Measurements from ENCODE around the gene DDX25. TPM values are rescaled to one million over a fixed set of nuclear protein-coding genes. Genes with fewer than 3 reads are reported as not detected.

The DDX25 gene
- total RNA-seq, 2 experiments from 2014 or later: not detected

DNA sequence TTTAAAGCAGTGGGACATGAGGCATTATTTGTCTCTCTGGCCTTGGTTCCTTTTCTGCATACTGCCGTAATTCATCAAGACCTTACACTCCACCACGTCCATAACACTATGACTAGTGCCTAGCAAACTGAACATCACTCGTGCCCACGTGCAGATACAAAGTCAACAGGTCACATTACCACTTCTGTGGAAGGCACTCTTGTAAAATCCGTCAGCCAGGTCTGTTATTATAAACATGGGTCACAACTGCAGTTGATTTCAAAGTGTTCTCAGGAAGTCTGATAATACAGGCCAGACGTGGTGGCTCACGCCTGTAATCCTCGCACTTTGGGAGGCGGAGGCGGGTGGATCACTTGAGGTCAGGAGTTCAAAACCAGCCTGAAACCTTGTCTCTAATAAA lies 55.6 kb downstream of the DDX25 start:
- Mint-ChIP-seq H3K9me3 (no peaks in the 10 kb centered on the region), H3K36me3 (ENCODE audit: low read depth) (no peaks in the 10 kb centered on the region), H3K27ac (no peak overlapping the region), H3K27me3 (peaks cover 2% of the 10 kb centered on the region), H3K4me3 (no peak overlapping the region), H3K4me1 (peaks cover 8% of the 10 kb centered on the region)
- ChIA-PET POLR2A (no interaction called here), CTCF (no interaction called here)
- no peak for DNase-seq

DNA sequence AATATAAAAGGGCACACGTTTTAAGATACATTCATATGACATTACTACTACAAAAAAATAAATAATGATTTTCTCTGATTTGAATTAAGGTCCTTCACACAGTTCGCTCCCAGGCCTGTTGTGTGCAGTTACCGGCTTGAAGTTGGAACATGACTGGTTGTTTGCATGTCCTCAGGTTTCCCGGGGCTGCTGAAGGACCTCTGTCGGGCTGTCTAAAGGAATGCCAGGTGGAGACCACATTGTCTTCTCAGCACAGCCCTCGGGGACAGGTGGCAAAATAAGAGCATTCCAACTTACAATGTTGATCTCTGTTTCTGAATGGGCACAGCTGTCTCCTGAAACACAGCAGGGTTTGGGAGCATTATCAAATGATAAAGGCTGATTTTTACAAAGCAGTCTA lies 56.5 kb downstream of the DDX25 start:
- Mint-ChIP-seq H3K4me3 (no peak overlapping the region), H3K27me3 (peaks cover 2% of the 10 kb centered on the region), H3K36me3 (ENCODE audit: low read depth) (no peaks in the 10 kb centered on the region), H3K27ac (no peak overlapping the region), H3K9me3 (no peaks in the 10 kb centered on the region), H3K4me1 (peaks cover 8% of the 10 kb centered on the region)
- ChIA-PET POLR2A (no interaction called here), CTCF (interaction anchor here (1.6 kb wide), 1 partner anchor 22 kb away, joined by 3 read pairs; no protein-coding TSS in a partner anchor)
- DNase-seq: no peak

DNA sequence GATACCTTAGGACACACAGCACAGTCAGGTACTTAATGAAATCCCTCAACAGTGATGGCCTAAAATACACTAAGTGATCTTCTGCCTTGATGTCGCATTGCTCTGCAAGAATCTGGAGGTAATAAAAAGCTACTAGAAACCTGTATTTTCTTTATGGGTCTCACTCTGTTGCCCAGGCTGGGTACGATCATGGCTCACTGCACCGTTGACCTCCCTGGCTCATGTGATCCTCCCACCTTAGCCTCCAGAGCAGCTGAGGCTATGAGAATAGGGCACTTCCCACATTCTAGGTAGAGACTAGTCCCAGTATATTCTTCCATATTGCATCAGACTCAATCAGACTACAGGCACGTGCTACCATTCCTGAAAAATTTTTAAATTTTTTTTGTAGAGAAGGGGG lies 63.2 kb downstream of the DDX25 start:
- H3K36me3 Mint-ChIP-seq (ENCODE audit: low read depth): no peaks in the 10 kb centered on the region
- no peaks in the 10 kb centered on the region for H3K4me1 Mint-ChIP-seq
- no peak for DNase-seq
- CTCF ChIA-PET: no interaction called here
- H3K27me3 Mint-ChIP-seq: peaks cover 7% of the 10 kb centered on the region
- no peak overlapping the region for H3K4me3 Mint-ChIP-seq
- H3K9me3 Mint-ChIP-seq: no peaks in the 10 kb centered on the region
- POLR2A ChIA-PET: no interaction called here
- no peak overlapping the region for H3K27ac Mint-ChIP-seq

DNA sequence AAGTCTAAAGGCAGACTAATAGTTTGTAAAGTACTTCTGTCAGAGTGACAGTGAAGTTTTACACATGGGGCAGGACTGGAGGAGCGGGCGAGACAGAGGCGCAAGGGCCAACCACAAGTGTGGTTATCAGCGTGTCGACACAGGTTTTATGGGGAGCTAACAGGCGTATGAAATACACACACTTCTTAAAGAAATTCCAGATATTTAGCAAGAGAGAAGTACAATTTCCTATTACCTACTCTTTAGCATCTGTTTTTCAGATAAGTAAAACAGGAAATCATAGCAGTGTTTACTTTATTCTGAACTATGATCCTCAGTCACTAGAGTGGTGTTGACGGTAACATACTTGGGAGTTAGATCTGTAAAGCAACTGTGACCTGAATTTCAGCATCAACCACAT lies 64.0 kb downstream of the DDX25 start:
- no peak overlapping the region for H3K27ac Mint-ChIP-seq
- H3K4me1 Mint-ChIP-seq: no peaks in the 10 kb centered on the region
- ChIA-PET POLR2A (no interaction called here), CTCF (no interaction called here)
- H3K36me3 Mint-ChIP-seq (ENCODE audit: low read depth): no peaks in the 10 kb centered on the region
- no peak for DNase-seq
- H3K4me3 Mint-ChIP-seq: no peak overlapping the region
- peaks cover 7% of the 10 kb centered on the region for H3K27me3 Mint-ChIP-seq
- H3K9me3 Mint-ChIP-seq: no peaks in the 10 kb centered on the region

DNA sequence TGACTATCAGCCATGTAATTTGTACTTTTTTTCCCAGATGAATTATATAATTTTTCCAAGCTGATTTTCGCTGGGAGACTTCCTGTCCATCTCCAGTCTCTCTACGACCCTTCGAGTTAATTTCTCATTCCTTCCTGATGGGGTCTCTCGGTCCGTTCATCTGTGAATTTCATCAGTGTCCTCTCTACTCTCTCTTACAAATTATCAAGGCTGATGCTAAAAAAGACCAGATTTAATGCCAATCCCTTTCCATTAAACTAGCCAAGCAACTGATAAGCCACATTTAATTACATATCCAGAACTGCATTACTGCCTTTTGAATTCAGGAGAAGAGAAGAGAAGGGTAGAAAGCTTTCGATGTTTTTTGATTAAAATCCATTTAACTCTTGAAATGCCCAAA lies 67.3 kb downstream of the DDX25 start:
- no peaks in the 10 kb centered on the region for H3K9me3 Mint-ChIP-seq
- CTCF ChIA-PET: interaction anchor here (0.7 kb wide), 1 partner anchor 222 kb away, joined by 3 read pairs; no protein-coding TSS in a partner anchor
- no peaks in the 10 kb centered on the region for H3K36me3 Mint-ChIP-seq (ENCODE audit: low read depth)
- no peak for DNase-seq
- POLR2A ChIA-PET: no interaction called here
- no peak overlapping the region for H3K27ac Mint-ChIP-seq
- no peak overlapping the region for H3K4me3 Mint-ChIP-seq
- H3K4me1 Mint-ChIP-seq: no peaks in the 10 kb centered on the region
- H3K27me3 Mint-ChIP-seq: no peaks in the 10 kb centered on the region

DNA sequence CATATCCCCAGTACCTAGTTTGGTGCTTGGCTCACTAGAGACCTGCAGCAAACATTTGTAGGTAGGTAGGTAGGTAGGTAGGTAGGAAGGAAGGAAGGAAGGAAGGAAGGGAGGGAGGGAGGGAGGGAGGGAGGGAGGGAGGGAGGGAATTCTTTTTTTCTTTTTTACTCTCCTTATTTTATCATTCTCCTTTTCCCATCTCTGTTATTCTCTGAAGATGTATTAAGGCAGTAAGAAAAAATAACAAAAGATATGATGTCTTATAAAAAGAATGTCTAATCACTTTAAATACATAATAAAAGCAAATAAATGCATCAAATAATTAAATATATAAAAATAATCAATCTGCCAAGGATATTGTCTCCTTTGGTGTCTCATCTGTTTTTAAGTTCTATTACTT lies 70.0 kb downstream of the DDX25 start:
- CTCF ChIA-PET: no interaction called here
- H3K9me3 Mint-ChIP-seq: no peaks in the 10 kb centered on the region
- H3K27ac Mint-ChIP-seq: no peak overlapping the region
- POLR2A ChIA-PET: no interaction called here
- H3K4me3 Mint-ChIP-seq: no peak overlapping the region
- DNase-seq: no peak
- no peaks in the 10 kb centered on the region for H3K4me1 Mint-ChIP-seq
- H3K36me3 Mint-ChIP-seq (ENCODE audit: low read depth): no peaks in the 10 kb centered on the region
- no peaks in the 10 kb centered on the region for H3K27me3 Mint-ChIP-seq

DNA sequence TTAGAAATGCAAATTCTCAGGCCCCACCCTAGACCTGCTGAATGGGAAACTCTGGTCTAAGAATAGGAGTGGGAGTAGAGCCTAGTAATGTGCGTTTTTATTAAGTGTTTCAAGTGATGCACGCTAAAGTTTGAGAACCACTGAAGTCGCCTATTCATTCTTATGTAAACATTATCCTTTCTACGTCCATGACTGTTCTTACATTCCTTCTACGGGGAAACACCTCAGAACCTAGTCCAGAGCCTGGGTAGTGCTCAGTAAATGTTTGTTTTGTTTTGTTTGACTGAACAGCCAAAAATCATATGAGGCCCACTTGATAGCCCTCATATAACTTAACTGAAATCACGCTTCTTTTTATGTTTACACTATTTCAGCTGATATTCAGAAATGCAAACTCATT lies 71.3 kb downstream of the DDX25 start:
- H3K4me3 Mint-ChIP-seq: no peak overlapping the region
- CTCF ChIA-PET: no interaction called here

DNA sequence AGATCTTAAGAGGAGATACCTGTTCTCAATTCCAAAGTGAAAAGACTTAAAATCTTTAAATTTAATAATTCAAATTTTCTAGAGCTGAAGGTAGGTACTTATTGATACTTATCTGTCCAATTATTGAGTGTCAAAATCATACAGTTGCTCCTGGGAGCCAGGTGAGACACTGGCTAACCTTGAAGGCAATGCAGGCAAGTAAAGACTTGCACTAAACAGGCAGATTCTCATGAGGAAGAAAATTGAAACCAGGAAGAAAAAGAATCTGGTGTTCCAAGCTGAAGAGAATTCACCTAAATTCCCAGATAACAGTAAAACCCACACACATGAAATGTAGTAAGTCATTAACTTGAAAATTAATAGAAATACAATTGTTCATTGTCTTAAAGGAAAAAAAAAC lies 71.8 kb downstream of the DDX25 start:
- Mint-ChIP-seq H3K9me3 (no peaks in the 10 kb centered on the region), H3K27ac (no peak overlapping the region), H3K4me3 (no peak overlapping the region), H3K27me3 (no peaks in the 10 kb centered on the region), H3K36me3 (ENCODE audit: low read depth) (no peaks in the 10 kb centered on the region), H3K4me1 (no peaks in the 10 kb centered on the region)
- ChIA-PET POLR2A (no interaction called here), CTCF (no interaction called here)
- no peak for DNase-seq

More for the DNA sequence above, 71.3 kb downstream of the DDX25 start:
- no peaks in the 10 kb centered on the region for H3K4me1 Mint-ChIP-seq
- H3K27me3 Mint-ChIP-seq: no peaks in the 10 kb centered on the region
- no peaks in the 10 kb centered on the region for H3K36me3 Mint-ChIP-seq (ENCODE audit: low read depth)
- no peak overlapping the region for H3K27ac Mint-ChIP-seq
- no peaks in the 10 kb centered on the region for H3K9me3 Mint-ChIP-seq
- POLR2A ChIA-PET: no interaction called here
- no peak for DNase-seq

DNA sequence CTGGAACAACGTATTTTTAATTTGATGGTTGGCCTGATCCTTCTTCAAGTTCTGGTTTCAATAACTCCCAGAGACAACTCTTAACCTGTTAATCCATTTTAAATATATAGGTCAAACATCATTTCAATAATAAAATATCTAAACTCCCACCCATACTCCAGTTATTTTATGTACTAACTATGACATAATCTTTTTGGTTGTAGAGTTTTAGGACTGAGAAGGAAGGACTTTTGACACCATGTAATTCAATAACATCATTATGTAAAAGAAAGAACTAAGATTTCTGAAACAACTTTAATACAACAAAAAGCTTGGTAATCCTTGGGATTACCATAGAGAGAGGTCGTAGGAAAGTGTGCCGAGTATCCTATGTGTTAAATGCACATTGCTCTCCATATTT lies 73.0 kb downstream of the DDX25 start:
- Mint-ChIP-seq H3K27me3 (no peaks in the 10 kb centered on the region), H3K4me3 (no peak overlapping the region), H3K27ac (no peak overlapping the region), H3K9me3 (no peaks in the 10 kb centered on the region), H3K36me3 (ENCODE audit: low read depth) (no peaks in the 10 kb centered on the region), H3K4me1 (no peaks in the 10 kb centered on the region)
- ChIA-PET CTCF (no interaction called here), POLR2A (no interaction called here)
- DNase-seq: no peak

DNA sequence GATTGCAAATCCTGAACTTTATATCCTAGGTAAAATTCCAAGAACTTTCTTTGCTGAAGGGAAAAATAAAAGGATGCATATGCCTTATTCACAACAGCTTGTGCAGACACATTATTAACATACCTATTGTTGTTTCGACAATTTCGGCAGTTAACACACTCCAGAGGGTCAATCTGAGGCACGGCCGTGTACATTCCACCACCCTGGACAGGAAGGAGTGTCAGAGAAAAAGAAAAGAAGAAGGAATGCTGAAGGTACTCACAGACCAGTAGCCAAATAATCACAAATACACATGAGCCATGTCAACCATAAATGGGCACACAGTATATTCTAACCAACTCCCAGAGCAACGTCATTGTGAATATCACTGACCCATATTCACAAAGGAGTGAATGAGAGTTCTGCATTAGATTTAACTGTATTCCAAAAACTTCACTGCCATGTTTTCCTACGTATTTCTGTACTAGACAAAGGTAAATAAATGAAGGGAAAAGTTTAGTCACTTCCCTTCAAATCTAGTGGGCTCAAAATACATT lies 73.9 kb downstream of the DDX25 start:
- no peaks in the 10 kb centered on the region for H3K27me3 Mint-ChIP-seq
- POLR2A ChIA-PET: no interaction called here
- H3K4me1 Mint-ChIP-seq: no peaks in the 10 kb centered on the region
- H3K27ac Mint-ChIP-seq: no peak overlapping the region
- H3K4me3 Mint-ChIP-seq: no peak overlapping the region
- H3K9me3 Mint-ChIP-seq: no peaks in the 10 kb centered on the region
- H3K36me3 Mint-ChIP-seq (ENCODE audit: low read depth): no peaks in the 10 kb centered on the region
- CTCF ChIA-PET: no interaction called here
- no peak for DNase-seq

Other genes starting within 250 kb of the DDX25 start
- not detected for gene ACRV1, start 223.7 kb upstream of the DDX25 start, total RNA-seq
- not detected for gene PATE1, start 158.2 kb upstream of the DDX25 start, total RNA-seq
- not detected for gene PATE2, start 125.7 kb upstream of the DDX25 start, total RNA-seq
- gene PATE3, start 116.4 kb upstream of the DDX25 start, total RNA-seq: not detected
- gene PATE4, start 71.2 kb upstream of the DDX25 start, total RNA-seq: not detected
- gene HYLS1, start 16.8 kb upstream of the DDX25 start, total RNA-seq: 10 to 100 TPM; 14.0 to 15.5 TPM
- gene PUS3, start 1.3 kb upstream of the DDX25 start, total RNA-seq: 10 to 100 TPM in 1 of 2 experiments, 1 to 10 TPM in 1; 7.8 to 11.5 TPM
- gene VSIG10L2, start 41.5 kb downstream of the DDX25 start, total RNA-seq: not detected
- gene CDON, start 158.4 kb downstream of the DDX25 start, total RNA-seq: 1 to 10 TPM; 1.7 to 1.8 TPM

All from activated CD4-positive, alpha-beta memory T cell treated with anti-CD3 and anti-CD28 coated beads, Interleukin-2, amount 10 ng/mL, durations not matched to agents 7 days and 5 days (primary cell).